IMR-90 (cell line): ENCODE measurements around the gene OTOGL.

ENCODE experiments used
- BHLHE40 ChIP-seq: fragments of 150-350 bp; IDR thresholded peaks from 2 replicates; pipeline ENCODE4 v1.6.1; 2016; ENCODE audit warnings: mild to moderate bottlenecking, low read depth, low read length
- CEBPB ChIP-seq: IDR thresholded peaks from 2 replicates; pipeline ENCODE4 v1.6.1; 2012; ENCODE audit warnings: low read depth, low read length, improper control_type of control experiment
- CHD1 ChIP-seq: IDR thresholded peaks from 2 replicates; pipeline ENCODE4 v1.6.1; 2012; ENCODE audit warnings: low read depth, low read length, improper control_type of control experiment
- FOS ChIP-seq: fragments of 150-350 bp; IDR thresholded peaks from 2 replicates; pipeline ENCODE4 v1.6.1; 2016; ENCODE audit warnings: low read depth, low read length
- MAZ ChIP-seq: IDR thresholded peaks from 2 replicates; pipeline ENCODE4 v1.6.1; 2012; ENCODE audit warnings: low read depth, mild to moderate bottlenecking, low read length, improper control_type of control experiment, moderate library complexity, borderline replicate concordance
- POLR2A ChIP-seq: IDR thresholded peaks from 2 replicates; pipeline ENCODE4 v1.6.1; 2012; ENCODE audit warnings: mild to moderate bottlenecking, low read depth, low read length
- RAD21 ChIP-seq: IDR thresholded peaks from 2 replicates; pipeline ENCODE4 v1.6.1; 2012; ENCODE audit warnings: low read length, improper control_type of control experiment
- RFX5 ChIP-seq: IDR thresholded peaks from 2 replicates; pipeline ENCODE4 v1.8.0; 2012; ENCODE audit warnings: low read depth, mild to moderate bottlenecking, low read length, moderate library complexity
- SMC3 ChIP-seq: fragments of 150-350 bp; IDR thresholded peaks from 2 replicates; pipeline ENCODE4 v1.6.1; 2016; ENCODE audit warnings: low read depth, mild to moderate bottlenecking, antibody characterized with exemption, low read length, moderate library complexity
- TF ChIP-seq, protein P1 (sequence below): conservative IDR thresholded peaks from 2 replicates; pipeline ENCODE4 v1.5.1; 2012; ENCODE audit warnings: mild to moderate bottlenecking, low read depth, low read length, improper control_type of control experiment
- TF ChIP-seq, protein P2 (sequence below): fragments of 150-350 bp; IDR thresholded peaks from 2 replicates; pipeline ENCODE4 v1.6.1; 2016; ENCODE audit warnings: low read depth, mild to moderate bottlenecking, low read length, moderate library complexity, borderline replicate concordance

GRCh38 chr12:80234667-80235066 is 135.3 kb downstream of the OTOGL start:
- TF ChIP-seq, protein P1, sequence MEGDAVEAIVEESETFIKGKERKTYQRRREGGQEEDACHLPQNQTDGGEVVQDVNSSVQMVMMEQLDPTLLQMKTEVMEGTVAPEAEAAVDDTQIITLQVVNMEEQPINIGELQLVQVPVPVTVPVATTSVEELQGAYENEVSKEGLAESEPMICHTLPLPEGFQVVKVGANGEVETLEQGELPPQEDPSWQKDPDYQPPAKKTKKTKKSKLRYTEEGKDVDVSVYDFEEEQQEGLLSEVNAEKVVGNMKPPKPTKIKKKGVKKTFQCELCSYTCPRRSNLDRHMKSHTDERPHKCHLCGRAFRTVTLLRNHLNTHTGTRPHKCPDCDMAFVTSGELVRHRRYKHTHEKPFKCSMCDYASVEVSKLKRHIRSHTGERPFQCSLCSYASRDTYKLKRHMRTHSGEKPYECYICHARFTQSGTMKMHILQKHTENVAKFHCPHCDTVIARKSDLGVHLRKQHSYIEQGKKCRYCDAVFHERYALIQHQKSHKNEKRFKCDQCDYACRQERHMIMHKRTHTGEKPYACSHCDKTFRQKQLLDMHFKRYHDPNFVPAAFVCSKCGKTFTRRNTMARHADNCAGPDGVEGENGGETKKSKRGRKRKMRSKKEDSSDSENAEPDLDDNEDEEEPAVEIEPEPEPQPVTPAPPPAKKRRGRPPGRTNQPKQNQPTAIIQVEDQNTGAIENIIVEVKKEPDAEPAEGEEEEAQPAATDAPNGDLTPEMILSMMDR: no peak
- no peak for TF ChIP-seq BHLHE40
- TF ChIP-seq RFX5: no peak
- TF ChIP-seq, protein P2, sequence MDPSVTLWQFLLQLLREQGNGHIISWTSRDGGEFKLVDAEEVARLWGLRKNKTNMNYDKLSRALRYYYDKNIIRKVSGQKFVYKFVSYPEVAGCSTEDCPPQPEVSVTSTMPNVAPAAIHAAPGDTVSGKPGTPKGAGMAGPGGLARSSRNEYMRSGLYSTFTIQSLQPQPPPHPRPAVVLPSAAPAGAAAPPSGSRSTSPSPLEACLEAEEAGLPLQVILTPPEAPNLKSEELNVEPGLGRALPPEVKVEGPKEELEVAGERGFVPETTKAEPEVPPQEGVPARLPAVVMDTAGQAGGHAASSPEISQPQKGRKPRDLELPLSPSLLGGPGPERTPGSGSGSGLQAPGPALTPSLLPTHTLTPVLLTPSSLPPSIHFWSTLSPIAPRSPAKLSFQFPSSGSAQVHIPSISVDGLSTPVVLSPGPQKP: no peak
- TF ChIP-seq SMC3: no peak
- no peak for TF ChIP-seq POLR2A
- no peak for TF ChIP-seq MAZ
- TF ChIP-seq CEBPB: no peak
- no peak for TF ChIP-seq RAD21
- no peak for TF ChIP-seq FOS
- no peak for TF ChIP-seq CHD1
